Gastroesophageal sphincter (tissue), 4 donors: ENCODE results near the gene OBSCN. TPM values are rescaled to one million over a fixed set of nuclear protein-coding genes. Genes with fewer than 3 reads are reported as not detected.

ENCODE experiments used
- ATAC-seq: fragments of 150-250 bp; one replicate; pipeline ENCODE4 v1.9.1; 2016; ENCODE audit warnings: mild to moderate bottlenecking, moderate library complexity
- H3K27ac ChIP-seq, 4 donors: fragments of 200-600 bp; sonication (generic) in 3 of 4; 1 replicate in 3 of 4; 2 replicates in 1 of 4; pipeline ENCODE4 v1.5.1; 2016 to 2019
- H3K27me3 ChIP-seq: fragments of 200-600 bp; sonication (generic); one replicate; pipeline ENCODE4 v1.5.1; 2019
- H3K36me3 ChIP-seq, 2 donors: fragments of 200-600 bp; sonication (generic); one replicate each; pipeline ENCODE4 v1.5.1; 2019; ENCODE audit warnings: control low read depth in 1 of 2
- H3K4me1 ChIP-seq, 3 donors: fragments of 200-600 bp; sonication (generic); 1 replicate in 2 of 3; 2 replicates in 1 of 3; pipeline ENCODE4 v1.5.1; 2016 to 2019; ENCODE audit warnings: control low read depth in 2 of 3
- H3K4me3 ChIP-seq, 2 donors: fragments of 200-600 bp; sonication (generic); one replicate each; pipeline ENCODE4 v1.5.1; 2019; ENCODE audit warnings: mild to moderate bottlenecking in 1 of 2, moderate library complexity in 1 of 2
- H3K9me3 ChIP-seq, 3 donors: fragments of 200-600 bp; sonication (generic); one replicate each; pipeline ENCODE4 v1.5.1; 2017 to 2019; ENCODE audit warnings: control low read depth in 2 of 3
- EP300 ChIP-seq: sonication (generic); formaldehyde crosslinking; IDR thresholded peaks from one replicate; pipeline ENCODE4 v1.6.1; 2017; ENCODE audit warnings: antibody characterized with exemption, mild to moderate bottlenecking
- POLR2A ChIP-seq, 2 donors: fragments of 450-650 bp; IDR thresholded peaks; one replicate each; pipeline ENCODE4 v1.6.1; 2017; ENCODE audit warnings: antibody characterized with exemption in 2 of 2, mild to moderate bottlenecking in 2 of 2, moderate library complexity in 1 of 2
- POLR2AphosphoS5 ChIP-seq: sonication (generic); formaldehyde crosslinking; IDR thresholded peaks from one replicate; pipeline ENCODE4 v1.6.1; 2017; ENCODE audit warnings: antibody characterized with exemption
- WGBS, 2 donors: methylation state at CpG; one replicate each; pipeline ENCODE4 v1.1.5; 2018; ENCODE audit warnings: low coverage in 1 of 2; 5-methylcytosine and 5-hydroxymethylcytosine counted together
- total RNA-seq, 4 donors: library from RNA; depleted of rRNA; stranded (reverse); fragments of >200 nt; gene quantifications; one replicate each; pipeline ENCODE4 v1.1.0, GENCODE V29; 2016
- TF ChIP-seq, protein P1 (sequence below), 4 experiments: fragments of 200-600 bp in 2 of 4; fragments of 450-650 bp in 2 of 4; sonication (generic) in 1 of 4; IDR thresholded peaks; one replicate each; pipeline ENCODE4 v1.5.1; 2017 to 2019; ENCODE audit warnings: antibody characterized with exemption in 4 of 4, mild to moderate bottlenecking in 2 of 4, moderate library complexity in 2 of 4

Gene OBSCN
- total RNA-seq, 4 donors from 2014 or later = 11.1 to 28.4 (median 20.9) TPM

- no peaks in the 10 kb centered on the region for H3K27me3 ChIP-seq
- ATAC-seq = no peak
- peaks cover 0 to 23% of the 10 kb centered on the region in 2 donors for H3K36me3 ChIP-seq
Observed at GRCh38 chr1:228334226-228334935, 126.5 kb downstream of the OBSCN start.

GRCh38 chr1:228334954-228335353 lies 127.1 kb downstream of the OBSCN start:
- ATAC-seq = no peak
- H3K27me3 ChIP-seq = no peaks in the 10 kb centered on the region
- H3K4me3 ChIP-seq = no peak overlapping the region
- no CpG with 5 or more reads among the region's 18 CpGs for WGBS, 2 donors
- no peak overlapping the region for H3K27ac ChIP-seq
- no peaks in the 10 kb centered on the region for H3K4me1 ChIP-seq
- no peaks in the 10 kb centered on the region for H3K9me3 ChIP-seq
- TF ChIP-seq EP300 (no peak), POLR2A (IDR thresholded peaks at IDR 0.05) (no peak), POLR2AphosphoS5 (no peak)
- TF ChIP-seq, protein P1, sequence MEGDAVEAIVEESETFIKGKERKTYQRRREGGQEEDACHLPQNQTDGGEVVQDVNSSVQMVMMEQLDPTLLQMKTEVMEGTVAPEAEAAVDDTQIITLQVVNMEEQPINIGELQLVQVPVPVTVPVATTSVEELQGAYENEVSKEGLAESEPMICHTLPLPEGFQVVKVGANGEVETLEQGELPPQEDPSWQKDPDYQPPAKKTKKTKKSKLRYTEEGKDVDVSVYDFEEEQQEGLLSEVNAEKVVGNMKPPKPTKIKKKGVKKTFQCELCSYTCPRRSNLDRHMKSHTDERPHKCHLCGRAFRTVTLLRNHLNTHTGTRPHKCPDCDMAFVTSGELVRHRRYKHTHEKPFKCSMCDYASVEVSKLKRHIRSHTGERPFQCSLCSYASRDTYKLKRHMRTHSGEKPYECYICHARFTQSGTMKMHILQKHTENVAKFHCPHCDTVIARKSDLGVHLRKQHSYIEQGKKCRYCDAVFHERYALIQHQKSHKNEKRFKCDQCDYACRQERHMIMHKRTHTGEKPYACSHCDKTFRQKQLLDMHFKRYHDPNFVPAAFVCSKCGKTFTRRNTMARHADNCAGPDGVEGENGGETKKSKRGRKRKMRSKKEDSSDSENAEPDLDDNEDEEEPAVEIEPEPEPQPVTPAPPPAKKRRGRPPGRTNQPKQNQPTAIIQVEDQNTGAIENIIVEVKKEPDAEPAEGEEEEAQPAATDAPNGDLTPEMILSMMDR (IDR thresholded peaks at IDR 0.05) = no peak
- H3K36me3 ChIP-seq = peaks cover 0 to 23% of the 10 kb centered on the region in 2 donors

More at GRCh38 chr1:228334226-228334935, 126.5 kb downstream of the OBSCN start:
- TF ChIP-seq, protein P1 (IDR thresholded peaks at IDR 0.05) = no peak
- TF ChIP-seq EP300 (no peak), POLR2A (IDR thresholded peaks at IDR 0.05) (no peak), POLR2AphosphoS5 (no peak)
- no peak overlapping the region for H3K4me3 ChIP-seq
- no peak overlapping the region for H3K27ac ChIP-seq
- WGBS, 2 donors = no CpG with 5 or more reads among the region's 22 CpGs
- no peaks in the 10 kb centered on the region for H3K9me3 ChIP-seq
- no peaks in the 10 kb centered on the region for H3K4me1 ChIP-seq

DNA sequence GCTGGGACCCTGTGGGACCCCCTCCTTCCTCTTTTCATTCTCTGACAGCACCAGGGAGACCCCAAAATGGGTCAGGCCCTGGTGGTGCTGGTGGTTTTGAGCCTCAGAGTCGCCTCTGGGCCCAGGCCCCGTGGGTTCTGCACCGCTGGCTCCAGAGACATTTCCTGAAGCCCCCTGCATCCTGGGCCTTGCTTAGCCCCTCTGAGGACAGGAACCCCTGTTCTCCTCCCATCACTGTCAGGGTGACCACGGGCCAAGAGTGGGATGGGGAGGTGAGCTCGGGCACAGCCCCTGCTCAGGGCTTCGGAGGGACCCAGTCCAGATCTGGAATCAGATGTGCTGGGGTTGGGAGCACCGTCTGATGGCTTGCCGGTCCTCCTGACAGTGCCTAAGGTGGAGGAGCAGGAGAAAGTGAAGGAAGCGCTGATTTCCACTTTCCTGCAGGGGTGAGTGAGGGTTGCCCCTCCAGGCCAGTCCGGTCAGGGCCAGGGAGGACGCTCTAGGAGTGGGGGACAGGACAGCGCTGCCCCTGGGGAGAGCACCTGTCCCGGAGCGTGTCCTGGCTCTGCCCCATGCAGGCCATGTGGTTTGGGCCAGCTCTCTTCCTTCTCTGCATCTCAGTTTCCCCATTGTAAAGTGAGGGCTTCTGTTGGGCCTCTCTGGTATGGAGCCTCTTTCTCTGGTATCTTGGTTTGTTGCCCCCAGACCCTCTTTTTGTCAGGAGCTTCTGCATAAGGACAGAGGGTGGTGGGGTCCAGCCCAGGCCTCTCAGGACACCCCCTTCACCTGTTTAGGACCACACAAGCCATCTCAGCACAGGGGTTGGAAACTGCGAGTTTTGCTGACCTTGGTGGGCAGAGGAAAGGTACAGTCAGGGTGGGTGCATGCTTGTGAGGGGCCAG lies 127.8 kb downstream of the OBSCN start:
- no peak for ATAC-seq
- Histone ChIP-seq H3K27ac (no peak overlapping the region), H3K4me1 (no peaks in the 10 kb centered on the region), H3K4me3 (no peak overlapping the region), H3K36me3 (peaks cover 0 to 23% of the 10 kb centered on the region in 2 donors), H3K27me3 (no peaks in the 10 kb centered on the region), H3K9me3 (no peaks in the 10 kb centered on the region)
- no peak for TF ChIP-seq POLR2AphosphoS5
- TF ChIP-seq, protein P1 (IDR thresholded peaks at IDR 0.05) = no peak
- no peak for TF ChIP-seq POLR2A (IDR thresholded peaks at IDR 0.05)
- TF ChIP-seq EP300 = no peak
- WGBS, 2 donors = 82% methylated on average over 2 of the region's 15 CpGs; no CpG with 5 or more reads in 1 of the 2 donors

- H3K4me3 ChIP-seq = no peak overlapping the region
- ATAC-seq = no peak
- H3K27me3 ChIP-seq = no peaks in the 10 kb centered on the region
- peaks cover 0 to 23% of the 10 kb centered on the region in 2 donors for H3K36me3 ChIP-seq
- no peaks in the 10 kb centered on the region for H3K9me3 ChIP-seq
- no peak for TF ChIP-seq POLR2A (IDR thresholded peaks at IDR 0.05)
- TF ChIP-seq POLR2AphosphoS5 = no peak
- WGBS, 2 donors = 67 to 90% methylated on average over 2 to 4 of the region's 18 CpGs
- no peaks in the 10 kb centered on the region for H3K4me1 ChIP-seq
- H3K27ac ChIP-seq = no peak overlapping the region
Observed at GRCh38 chr1:228336308-228337030, 128.6 kb downstream of the OBSCN start.

DNA sequence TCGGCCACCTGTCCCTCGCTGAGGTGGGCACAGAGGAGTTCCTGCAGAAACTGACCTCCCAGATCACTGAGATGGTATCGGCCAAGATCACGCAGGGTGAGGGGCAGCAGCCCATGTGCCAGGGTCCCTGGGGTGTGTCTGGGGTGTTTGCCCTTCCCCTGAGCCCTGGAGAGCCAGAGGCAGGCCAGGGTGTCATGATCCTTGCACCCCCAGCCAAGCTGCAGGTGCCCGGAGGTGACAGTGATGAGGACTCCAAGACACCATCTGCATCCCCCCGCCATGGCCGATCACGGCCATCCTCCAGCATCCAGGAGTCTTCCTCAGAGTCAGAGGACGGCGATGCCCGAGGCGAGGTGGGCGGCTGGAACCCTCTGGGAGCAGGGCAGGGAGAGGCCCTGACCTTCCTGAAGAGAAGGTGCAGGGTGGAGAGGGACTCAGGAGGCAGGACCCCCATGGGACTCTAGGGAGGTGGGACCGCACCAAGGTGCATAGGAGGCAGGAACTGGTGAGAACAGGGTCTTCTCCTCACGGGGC lies 129.3 kb downstream of the OBSCN start:
- Histone ChIP-seq H3K27ac (no peak overlapping the region), H3K9me3 (no peaks in the 10 kb centered on the region), H3K4me3 (no peak overlapping the region), H3K27me3 (no peaks in the 10 kb centered on the region), H3K36me3 (peaks cover 0 to 23% of the 10 kb centered on the region in 2 donors), H3K4me1 (no peaks in the 10 kb centered on the region)
- TF ChIP-seq EP300 (no peak), POLR2AphosphoS5 (no peak), POLR2A (IDR thresholded peaks at IDR 0.05) (no peak)
- TF ChIP-seq, protein P1 (IDR thresholded peaks at IDR 0.05) = no peak
- ATAC-seq = no peak
- 43% methylated on average over 1 of the region's 15 CpGs; no CpG with 5 or more reads in 1 of the 2 donors for WGBS, 2 donors
